ENCODE results near the gene GJA3.

GJA3 gene

DNA sequence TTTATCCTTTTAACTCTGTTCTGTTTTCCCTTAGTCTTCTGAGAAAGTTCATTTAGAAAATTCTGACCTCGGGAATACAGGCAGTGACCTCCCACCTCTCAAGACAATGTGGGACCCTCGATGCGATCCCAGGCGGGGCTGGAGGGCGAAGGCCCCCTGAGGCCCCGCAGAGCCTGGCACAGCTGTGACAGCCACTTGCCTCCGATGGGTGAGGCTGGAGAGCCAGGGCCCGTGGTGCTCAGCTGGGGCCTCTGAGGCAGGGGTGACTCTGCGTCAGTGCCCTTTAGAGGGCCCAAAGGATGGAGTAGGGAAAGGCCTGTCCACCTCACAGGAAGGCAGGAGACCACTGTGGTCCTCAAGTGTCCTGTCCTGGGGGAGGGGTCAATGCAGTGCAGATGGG lies 10.3 kb downstream of the GJA3 start:
- no peak overlapping the region for H3K4me2 ChIP-seq (ENCODE audit: insufficient read depth, low read length)
- no peaks in the 10 kb centered on the region for H3K4me1 ChIP-seq (ENCODE audit: insufficient read depth, low read length)
- H3K27ac ChIP-seq (ENCODE audit: low read length) = no peak overlapping the region

GRCh38 chr13:20149762-20150161 lies 11.1 kb downstream of the GJA3 start:
- TF ChIP-seq EZH2 (IDR thresholded peaks at IDR 0.05; ENCODE audit: borderline replicate concordance, low read depth, low read length, severe bottlenecking) = no peak
- no peak for TF ChIP-seq CTCF (IDR thresholded peaks at IDR 0.05; ENCODE audit: borderline replicate concordance, extremely low read depth, low read length, poor library complexity, severe bottlenecking)
- H3K79me2 ChIP-seq (ENCODE audit: insufficient read depth, low read length) = no peaks in the 10 kb centered on the region
- H3K9me3 ChIP-seq (ENCODE audit: insufficient read depth, low read length, severe bottlenecking) = no peaks in the 10 kb centered on the region
- no peak overlapping the region for H2AFZ ChIP-seq (ENCODE audit: low read depth, low read length)
- DNase-seq (no peak), ATAC-seq (ENCODE audit: insufficient read depth, low read depth) (no peak)
- H3K4me1 ChIP-seq (ENCODE audit: insufficient read depth, low read length) = no peaks in the 10 kb centered on the region
- H4K20me1 ChIP-seq (ENCODE audit: insufficient read depth, low read length) = no peaks in the 10 kb centered on the region; the same call in 1 of the 2 replicates
- H3K27ac ChIP-seq (ENCODE audit: low read length) = no peak overlapping the region
- H3K4me3 ChIP-seq (ENCODE audit: low read depth in 1 of 2, low read length in 2 of 2) = no peak overlapping the region
- H3K27me3 ChIP-seq (ENCODE audit: insufficient read depth, low read length, poor library complexity) = peaks cover 5% of the 10 kb centered on the region
- no peak overlapping the region for H3K4me2 ChIP-seq (ENCODE audit: insufficient read depth, low read length)
- H3K36me3 ChIP-seq (ENCODE audit: insufficient read depth, low read length) = no peaks in the 10 kb centered on the region
- no peak overlapping the region for H3K9ac ChIP-seq (ENCODE audit: low read depth, low read length)

More for the DNA sequence above, 10.3 kb downstream of the GJA3 start:
- H3K27me3 ChIP-seq (ENCODE audit: insufficient read depth, low read length, poor library complexity) = peaks cover 5% of the 10 kb centered on the region
- no peak for ATAC-seq (ENCODE audit: insufficient read depth, low read depth)
- TF ChIP-seq CTCF (IDR thresholded peaks at IDR 0.05; ENCODE audit: borderline replicate concordance, extremely low read depth, low read length, poor library complexity, severe bottlenecking) (no peak), EZH2 (IDR thresholded peaks at IDR 0.05; ENCODE audit: borderline replicate concordance, low read depth, low read length, severe bottlenecking) (no peak)
- no peak overlapping the region for H2AFZ ChIP-seq (ENCODE audit: low read depth, low read length)
- no peak overlapping the region for H3K4me3 ChIP-seq (ENCODE audit: low read depth in 1 of 2, low read length in 2 of 2)
- no peaks in the 10 kb centered on the region for H3K9me3 ChIP-seq (ENCODE audit: insufficient read depth, low read length, severe bottlenecking)
- no peaks in the 10 kb centered on the region for H3K36me3 ChIP-seq (ENCODE audit: insufficient read depth, low read length)
- H3K79me2 ChIP-seq (ENCODE audit: insufficient read depth, low read length) = no peaks in the 10 kb centered on the region
- no peak overlapping the region for H3K9ac ChIP-seq (ENCODE audit: low read depth, low read length)
- no peak for DNase-seq
- no peaks in the 10 kb centered on the region; the same call in 1 of the 2 replicates for H4K20me1 ChIP-seq (ENCODE audit: insufficient read depth, low read length)

GRCh38 chr13:20148501-20149183 lies 12.2 kb downstream of the GJA3 start:
- no peak for DNase-seq
- no peaks in the 10 kb centered on the region for H3K36me3 ChIP-seq (ENCODE audit: insufficient read depth, low read length)
- H4K20me1 ChIP-seq (ENCODE audit: insufficient read depth, low read length) = no peaks in the 10 kb centered on the region; the same call in 1 of the 2 replicates
- no peaks in the 10 kb centered on the region for H3K9me3 ChIP-seq (ENCODE audit: insufficient read depth, low read length, severe bottlenecking)
- H3K4me3 ChIP-seq (ENCODE audit: low read depth in 1 of 2, low read length in 2 of 2) = no peak overlapping the region
- TF ChIP-seq EZH2 (IDR thresholded peaks at IDR 0.05; ENCODE audit: borderline replicate concordance, low read depth, low read length, severe bottlenecking) (no peak), CTCF (IDR thresholded peaks at IDR 0.05; ENCODE audit: borderline replicate concordance, extremely low read depth, low read length, poor library complexity, severe bottlenecking) (no peak)
- H3K4me1 ChIP-seq (ENCODE audit: insufficient read depth, low read length) = no peaks in the 10 kb centered on the region
- H2AFZ ChIP-seq (ENCODE audit: low read depth, low read length) = no peak overlapping the region
- no peak for ATAC-seq (ENCODE audit: insufficient read depth, low read depth)
- H3K79me2 ChIP-seq (ENCODE audit: insufficient read depth, low read length) = no peaks in the 10 kb centered on the region
- peaks cover 5% of the 10 kb centered on the region for H3K27me3 ChIP-seq (ENCODE audit: insufficient read depth, low read length, poor library complexity)
- H3K9ac ChIP-seq (ENCODE audit: low read depth, low read length) = no peak overlapping the region
- no peak overlapping the region for H3K4me2 ChIP-seq (ENCODE audit: insufficient read depth, low read length)
- H3K27ac ChIP-seq (ENCODE audit: low read length) = no peak overlapping the region
